Measurements from ENCODE around the gene RALGAPA1.

Gene RALGAPA1

GRCh38 chr14:35492569-35493014, 316.5 kb downstream of the RALGAPA1 start:
- Mint-ChIP-seq H3K4me3 (no peak overlapping the region), H3K4me1 (no peaks in the 10 kb centered on the region), H3K9me3 (no peaks in the 10 kb centered on the region), H3K27ac (ENCODE audit: low read depth) (no peak overlapping the region), H3K27me3 (peaks cover 79% of the 10 kb centered on the region), H3K36me3 (ENCODE audit: insufficient read depth) (no peaks in the 10 kb centered on the region)
- ATAC-seq (replicated peaks; ENCODE audit: extremely low read depth, poor library complexity, severe bottlenecking) (no peak), DNase-seq (ENCODE audit: low spot score in 2 of 2) (no peak)
